ENCODE measurements around the gene NCMAP.

GRCh38 chr1:24506691-24507381 lies 49.1 kb upstream of the NCMAP start:
- TF ChIP-seq, protein P1, sequence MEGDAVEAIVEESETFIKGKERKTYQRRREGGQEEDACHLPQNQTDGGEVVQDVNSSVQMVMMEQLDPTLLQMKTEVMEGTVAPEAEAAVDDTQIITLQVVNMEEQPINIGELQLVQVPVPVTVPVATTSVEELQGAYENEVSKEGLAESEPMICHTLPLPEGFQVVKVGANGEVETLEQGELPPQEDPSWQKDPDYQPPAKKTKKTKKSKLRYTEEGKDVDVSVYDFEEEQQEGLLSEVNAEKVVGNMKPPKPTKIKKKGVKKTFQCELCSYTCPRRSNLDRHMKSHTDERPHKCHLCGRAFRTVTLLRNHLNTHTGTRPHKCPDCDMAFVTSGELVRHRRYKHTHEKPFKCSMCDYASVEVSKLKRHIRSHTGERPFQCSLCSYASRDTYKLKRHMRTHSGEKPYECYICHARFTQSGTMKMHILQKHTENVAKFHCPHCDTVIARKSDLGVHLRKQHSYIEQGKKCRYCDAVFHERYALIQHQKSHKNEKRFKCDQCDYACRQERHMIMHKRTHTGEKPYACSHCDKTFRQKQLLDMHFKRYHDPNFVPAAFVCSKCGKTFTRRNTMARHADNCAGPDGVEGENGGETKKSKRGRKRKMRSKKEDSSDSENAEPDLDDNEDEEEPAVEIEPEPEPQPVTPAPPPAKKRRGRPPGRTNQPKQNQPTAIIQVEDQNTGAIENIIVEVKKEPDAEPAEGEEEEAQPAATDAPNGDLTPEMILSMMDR (IDR thresholded peaks at IDR 0.05; ENCODE audit: control extremely low read depth in 1 of 3, insufficient read depth in 1 of 3, low read depth in 1 of 3, low read length in 3 of 3) = no peak
- TF ChIP-seq ASH2L (IDR thresholded peaks at IDR 0.05; ENCODE audit: low read length) (no peak), BCL11A (IDR thresholded peaks at IDR 0.05; ENCODE audit: low read depth in 2 of 2, low read length in 2 of 2) (no peak), EZH2 (IDR thresholded peaks at IDR 0.05; ENCODE audit: low read depth, low read length, severe bottlenecking) (no peak), CBX8 (IDR thresholded peaks at IDR 0.05; ENCODE audit: borderline replicate concordance, low read depth, low read length) (no peak), CEBPB (IDR thresholded peaks at IDR 0.05; ENCODE audit: low read depth, low read length) (no peak), POLR2A (IDR thresholded peaks at IDR 0.05; ENCODE audit: control extremely low read depth in 1 of 2, low read depth in 2 of 2, low read length in 2 of 2) (no peak), JUN (IDR thresholded peaks at IDR 0.05; ENCODE audit: low read depth, low read length) (no peak), EP300 (IDR thresholded peaks at IDR 0.05; ENCODE audit: borderline replicate concordance in 1 of 2, low read depth in 2 of 2, low read length in 2 of 2) (no peak), YY1 (IDR thresholded peaks at IDR 0.05; ENCODE audit: low read depth, low read length) (no peak), HDAC6 (IDR thresholded peaks at IDR 0.05; ENCODE audit: low read depth, low read length) (no peak), CREB1 (IDR thresholded peaks at IDR 0.05) (no peak), KDM4A (IDR thresholded peaks at IDR 0.05; ENCODE audit: low read depth, low read length, severe bottlenecking) (no peak)

Data from H1 (cell line).